Activated CD4-positive, alpha-beta T cell treated with anti-CD3 and anti-CD28 coated beads for 4 hours (primary cell): ENCODE results near the gene LRRC41.
"Not testable (repeated sequence)": the region's sequence is repeated elsewhere in the genome, so short reads cannot be mapped to it uniquely, and the experiment has no call there.

Experiments
- DNase-seq, 2 donors: peaks; one replicate each; pipeline ENCODE4 v3.0.0-alpha.2; 2020

The LRRC41 gene

DNA sequence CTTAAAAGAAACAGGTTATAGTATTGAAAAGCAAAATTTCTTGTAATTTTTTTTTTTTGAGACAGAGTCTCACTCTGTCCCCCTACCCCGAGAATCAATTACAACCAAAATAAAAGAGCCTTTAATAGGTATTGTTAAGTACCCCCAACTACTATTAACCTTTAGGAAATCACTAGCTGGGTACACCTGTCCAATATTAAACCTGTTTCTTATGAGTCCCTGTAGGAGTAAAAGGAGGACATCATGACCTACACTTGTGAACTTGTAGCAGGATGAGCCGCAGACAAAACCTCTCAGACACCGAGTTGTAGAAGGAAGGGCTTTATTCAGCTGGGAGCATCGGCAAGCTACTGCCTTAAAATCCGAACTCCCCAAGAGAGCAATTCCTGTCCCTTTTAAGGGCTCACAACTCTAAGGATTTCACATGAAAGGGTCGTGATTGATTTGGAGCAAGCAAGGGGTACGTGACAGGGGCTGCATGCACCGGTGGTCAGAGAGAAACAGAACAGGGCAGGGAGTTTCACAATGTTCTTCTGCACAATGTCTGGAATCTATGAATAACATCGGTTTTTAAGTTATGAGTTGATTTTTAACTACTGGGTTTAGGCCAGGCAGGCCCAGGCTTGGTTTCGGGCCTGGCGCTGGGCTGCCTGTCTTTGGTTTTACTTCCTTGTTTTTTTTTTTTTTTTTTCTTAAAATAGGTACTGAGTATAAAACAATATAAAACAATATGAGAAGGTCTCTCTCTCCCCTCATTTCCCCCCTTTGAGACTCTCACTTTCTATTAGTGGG, 22.1 kb upstream of the LRRC41 start:
- not testable (repeated sequence) for DNase-seq

DNA sequence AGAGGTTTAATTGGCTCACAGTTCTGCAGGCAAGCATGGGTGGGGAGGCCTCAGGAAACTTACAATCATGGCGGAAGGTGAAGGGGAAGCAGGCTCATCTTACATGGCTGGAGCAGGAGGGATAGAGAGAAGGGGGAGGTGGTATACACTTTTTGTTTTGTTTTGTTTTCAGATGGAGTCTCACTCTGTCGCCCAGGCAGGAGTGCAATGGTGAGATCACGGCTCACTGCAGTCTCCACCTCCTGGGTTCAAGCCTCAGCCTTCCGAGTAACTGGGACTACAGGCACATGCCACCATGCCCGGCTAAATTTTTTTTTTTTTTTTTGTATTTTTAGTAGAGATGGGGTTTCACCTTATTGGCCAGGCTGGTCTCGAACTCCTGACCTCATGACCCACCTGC, 18.8 kb upstream of the LRRC41 start:
- not testable (repeated sequence) for DNase-seq

DNA sequence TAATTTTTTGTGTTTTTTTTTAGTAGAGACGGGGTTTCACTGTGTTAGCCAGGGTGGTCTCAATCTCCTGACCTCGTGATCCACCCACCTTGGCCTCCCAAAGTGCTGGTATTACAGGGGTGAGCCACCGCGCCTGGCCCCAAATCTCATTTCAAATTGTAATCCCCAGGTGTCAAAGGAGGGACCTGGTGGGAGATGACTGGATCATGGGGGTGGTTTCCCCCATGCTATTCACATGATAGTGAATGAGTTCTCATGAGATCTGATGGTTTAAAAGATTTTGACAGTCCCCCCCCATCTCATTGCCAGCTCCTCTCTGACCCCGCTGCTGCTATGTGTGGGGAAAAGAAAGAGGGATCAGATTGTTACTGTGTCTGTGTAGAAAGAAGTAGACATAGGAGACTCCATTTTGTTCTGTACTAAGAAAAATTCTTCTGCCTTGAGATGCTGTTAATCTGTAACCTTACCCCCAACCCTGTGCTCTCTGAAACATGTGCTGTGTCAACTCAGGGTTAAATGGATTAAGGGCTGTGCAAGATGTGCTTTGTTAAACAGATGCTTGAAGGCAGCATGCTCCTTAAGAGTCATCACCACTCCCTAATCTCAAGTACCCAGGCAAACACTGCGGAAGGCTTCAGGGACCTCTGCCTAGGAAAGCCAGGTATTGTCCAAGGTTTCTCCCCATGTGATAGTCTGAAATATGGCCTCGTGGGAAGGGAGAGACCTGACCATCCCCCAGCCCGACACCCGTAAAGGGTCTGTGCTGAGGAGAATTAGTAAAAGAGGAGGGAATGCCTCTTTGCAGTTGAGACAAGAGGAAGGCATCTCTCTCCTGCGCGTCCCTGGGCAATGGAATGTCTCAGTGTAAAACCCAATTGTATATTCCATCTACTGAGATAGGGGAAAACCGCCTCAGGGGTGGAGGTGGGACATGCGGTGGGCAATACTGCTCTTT, 16.8 kb upstream of the LRRC41 start:
- DNase-seq, result not testable (repeated sequence)

DNA sequence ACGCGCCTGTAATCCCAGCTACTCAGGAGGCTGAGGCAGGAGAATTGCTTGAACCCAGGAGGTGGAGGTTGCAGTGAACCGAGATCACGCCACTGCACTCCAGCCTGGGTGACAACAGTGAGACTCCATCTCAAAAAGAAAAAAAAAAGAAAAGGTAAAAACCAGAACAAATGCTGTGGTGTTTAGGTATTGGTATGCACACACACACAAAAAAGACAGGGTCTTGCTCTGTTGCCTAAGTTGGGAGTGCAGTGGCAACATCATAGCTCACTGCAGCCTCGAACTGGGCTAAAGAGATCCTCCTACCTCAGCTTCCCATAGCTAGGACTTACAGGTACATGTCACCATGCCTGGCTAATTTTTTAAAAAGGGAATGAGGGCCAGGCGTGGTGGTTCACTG, 15.9 kb upstream of the LRRC41 start:
- not testable (repeated sequence) for DNase-seq

DNA sequence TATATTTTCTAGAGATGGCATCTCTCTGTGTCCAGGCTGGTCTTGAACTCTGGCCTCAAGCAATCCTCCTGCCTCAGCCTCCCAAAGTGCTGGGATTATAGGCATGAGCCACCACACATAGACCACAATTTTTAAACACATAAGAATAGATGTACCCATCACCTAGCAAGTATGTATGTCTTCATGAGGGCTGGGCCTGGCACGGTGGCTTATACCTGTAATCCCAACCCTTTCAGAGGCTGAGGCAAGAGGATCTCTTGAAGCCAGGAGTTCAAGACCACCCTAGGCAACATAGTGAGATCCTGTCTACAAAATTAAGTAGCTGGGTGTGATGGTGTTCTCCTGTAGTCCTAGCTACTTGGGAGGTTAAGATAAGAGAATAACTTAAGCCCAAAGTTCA, 13.9 kb upstream of the LRRC41 start:
- DNase-seq, result no peak

DNA sequence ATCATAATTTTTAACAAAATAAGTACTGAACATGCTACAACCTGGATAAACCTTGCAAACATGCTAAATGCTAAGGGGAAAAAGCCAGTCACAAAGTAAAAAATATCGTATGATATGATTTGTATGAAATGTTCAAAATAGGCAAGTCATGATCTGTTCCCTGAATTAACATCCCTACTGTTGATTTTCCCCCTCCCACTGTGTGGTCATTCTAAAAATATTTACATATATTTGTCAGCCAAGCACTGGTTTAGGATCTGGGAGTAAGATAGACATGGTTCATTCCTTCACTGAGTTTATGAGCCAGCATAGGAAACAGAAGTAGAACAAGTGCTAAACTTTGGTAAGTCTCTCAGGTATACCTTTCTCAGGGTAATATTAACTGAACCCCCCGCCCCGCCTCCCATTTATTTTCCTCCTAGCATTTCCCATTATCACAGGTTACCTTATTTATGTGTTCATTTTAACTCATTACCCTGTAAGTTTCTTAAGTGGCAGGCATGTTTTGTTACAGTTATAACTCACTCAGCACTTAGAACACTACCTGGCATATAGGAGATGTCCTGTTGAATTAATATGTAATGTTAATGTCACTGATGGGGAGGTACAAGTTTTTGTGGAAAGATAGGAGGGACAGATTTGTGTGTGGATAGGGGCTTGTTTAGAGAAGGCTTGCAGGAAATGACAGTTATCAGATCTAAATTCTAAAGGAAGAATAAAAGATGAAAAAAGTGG, 12.4 kb upstream of the LRRC41 start:
- no peak for DNase-seq

DNA sequence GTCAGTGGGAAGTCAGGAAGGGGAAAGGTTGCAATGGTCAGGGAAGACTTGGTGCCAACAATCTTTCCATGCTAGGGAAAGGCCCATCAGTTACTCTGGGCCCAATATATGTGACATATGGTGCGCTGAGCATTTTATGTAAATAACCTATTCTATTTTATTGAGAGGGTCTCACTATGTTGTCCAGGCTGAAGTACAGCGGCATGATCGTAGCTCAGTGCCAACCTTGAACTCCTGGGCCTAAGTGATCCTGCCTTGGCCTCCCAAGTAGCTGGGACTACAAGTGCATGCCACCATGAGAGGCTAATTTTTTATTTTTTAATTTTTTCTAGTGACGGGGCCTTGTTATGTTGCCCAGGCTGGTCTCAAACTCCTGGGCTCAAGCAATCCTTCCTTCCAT, 6.9 kb upstream of the LRRC41 start:
- no peak for DNase-seq

DNA sequence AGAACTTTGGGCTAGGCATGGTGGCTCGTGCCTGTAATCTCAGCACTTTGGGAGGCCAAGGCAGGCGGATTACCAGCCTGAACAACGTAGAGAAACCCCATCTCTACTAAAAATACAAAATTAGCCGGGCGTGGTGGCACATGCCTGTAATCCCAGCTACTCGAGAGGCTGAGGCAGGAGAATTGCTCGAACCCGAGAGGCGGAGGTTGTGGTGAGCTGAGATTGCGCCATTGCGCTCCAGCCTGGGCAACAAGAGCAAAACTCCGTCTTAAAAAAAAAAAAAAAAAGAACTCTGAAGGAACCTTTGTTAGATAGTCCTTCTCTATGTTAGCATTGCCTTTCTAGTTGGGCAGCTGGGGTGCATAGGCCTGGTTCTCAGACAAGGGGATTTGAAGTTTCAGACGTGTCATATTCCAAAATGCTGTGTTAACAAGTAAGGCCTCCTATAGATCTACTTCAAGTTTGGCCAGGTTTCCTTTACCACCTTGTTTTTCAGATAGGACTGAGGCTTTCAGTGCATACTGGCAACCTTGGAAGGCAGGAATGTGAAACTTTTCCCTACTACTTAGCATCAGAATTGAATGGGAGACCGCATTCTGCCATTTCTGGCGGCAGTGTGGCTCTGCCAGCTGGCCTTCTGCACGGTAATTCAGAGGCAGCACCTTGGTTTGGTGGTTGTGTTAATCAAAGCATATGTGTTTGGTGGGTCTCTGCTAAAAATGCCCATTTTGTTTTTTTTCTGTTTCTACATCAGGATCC, 6.2 kb upstream of the LRRC41 start:
- no peak for DNase-seq

DNA sequence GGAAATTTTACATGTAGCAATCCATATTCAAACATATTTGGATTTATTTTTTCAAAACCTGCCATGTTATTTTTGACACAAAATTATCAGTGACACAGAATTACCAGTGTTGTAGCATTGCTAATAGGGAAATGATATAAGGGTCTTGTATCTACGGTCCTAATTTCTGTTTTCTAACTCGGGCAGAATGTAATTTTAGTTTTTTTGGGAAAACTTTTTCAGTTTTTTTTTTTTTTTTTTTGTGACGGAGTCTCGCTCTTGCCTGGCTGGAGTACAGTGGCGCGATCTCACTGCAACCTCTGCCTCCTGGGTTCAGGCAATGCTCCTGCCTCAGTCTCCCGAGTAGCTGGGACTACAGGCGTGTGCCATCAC, 2.7 kb upstream of the LRRC41 start:
- no peak for DNase-seq

DNA sequence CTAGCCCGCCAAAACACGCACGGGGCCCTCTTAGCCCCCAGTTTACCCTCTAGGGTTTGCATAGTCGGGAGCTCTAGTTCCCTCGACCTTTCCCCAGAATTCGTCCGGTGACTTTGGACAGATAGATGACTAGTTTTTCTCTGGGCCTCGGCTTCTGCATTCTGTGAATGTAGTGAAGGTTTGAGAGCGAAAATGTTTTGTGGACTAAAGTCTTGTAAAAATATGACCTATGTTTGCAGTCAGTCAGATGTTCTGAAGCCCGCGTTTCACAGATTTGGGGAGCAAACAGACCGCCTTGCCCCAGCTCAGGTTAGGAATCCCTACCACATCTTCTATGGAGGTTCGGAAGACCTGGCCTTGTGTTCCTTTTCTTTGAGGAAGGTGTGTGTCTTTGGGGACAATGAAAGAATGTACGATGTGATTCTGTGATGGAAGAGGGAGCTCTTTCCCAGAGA, 483 bp upstream of the LRRC41 start:
- DNase-seq, result no peak

DNA sequence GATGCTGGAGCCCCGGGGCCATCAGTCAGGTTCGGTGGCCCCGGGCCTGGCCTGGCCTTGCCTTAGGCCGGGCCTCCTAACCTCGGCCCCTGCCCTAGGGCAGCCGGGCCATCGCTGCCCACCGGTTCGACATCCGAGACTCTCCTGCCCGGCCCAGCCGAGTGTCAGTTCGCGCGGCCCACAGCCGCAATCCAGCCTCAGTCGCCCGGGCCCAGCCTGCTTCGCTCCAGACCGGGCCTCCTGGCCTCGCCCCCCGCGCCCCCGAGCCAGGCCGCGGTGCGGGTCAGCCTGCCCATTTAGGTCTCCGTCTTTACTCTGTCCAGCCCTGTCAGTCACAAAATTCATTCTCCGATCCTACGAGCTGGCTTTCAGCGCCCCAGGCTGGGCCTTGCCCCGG, 777 bp downstream of the LRRC41 start:
- DNase-seq, result peak in 1 of 2 donors; percentile 29

DNA sequence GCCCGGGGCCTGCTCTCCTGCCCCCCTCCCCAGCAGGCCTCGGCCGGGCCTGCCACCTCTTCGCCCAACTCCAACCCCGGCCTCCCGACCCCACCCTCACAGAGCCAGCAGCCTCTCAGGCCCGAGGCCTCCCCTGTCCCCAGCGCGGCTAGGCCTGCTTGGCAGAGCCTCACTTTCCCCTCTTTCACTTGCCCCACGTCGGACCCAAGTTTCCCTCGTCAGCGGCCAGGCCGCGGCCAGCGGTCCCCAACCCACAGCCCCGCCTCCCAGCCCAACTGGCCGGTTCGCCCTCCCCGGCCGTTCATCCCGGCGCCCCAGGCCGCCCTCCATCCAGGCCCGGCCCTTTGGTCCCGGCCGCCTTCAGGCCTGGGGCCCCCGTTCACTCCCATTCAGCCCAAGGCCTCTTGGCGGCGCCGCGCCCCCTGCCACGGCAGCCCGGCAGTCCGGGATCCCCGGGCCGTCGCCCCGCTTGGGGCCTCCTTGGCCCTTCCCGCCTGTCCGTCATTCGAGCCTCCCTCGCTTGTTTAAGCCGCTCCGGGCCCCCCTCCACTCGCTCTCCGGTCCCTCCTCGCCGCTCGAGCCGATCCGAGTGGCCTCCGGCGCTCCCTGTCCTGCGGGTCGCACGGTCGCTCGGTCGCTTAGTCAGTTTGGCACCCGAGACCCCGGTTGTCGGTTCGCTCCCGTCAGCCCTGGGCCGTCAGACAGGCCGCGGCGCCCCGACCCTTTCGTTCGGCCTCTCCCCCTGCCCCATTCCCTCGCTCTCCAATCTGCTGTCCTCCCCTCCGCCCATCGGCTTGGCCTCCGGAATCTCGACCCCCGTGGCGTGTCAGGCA, 1.4 kb downstream of the LRRC41 start:
- peak; percentile 40 to 51 for DNase-seq

DNA sequence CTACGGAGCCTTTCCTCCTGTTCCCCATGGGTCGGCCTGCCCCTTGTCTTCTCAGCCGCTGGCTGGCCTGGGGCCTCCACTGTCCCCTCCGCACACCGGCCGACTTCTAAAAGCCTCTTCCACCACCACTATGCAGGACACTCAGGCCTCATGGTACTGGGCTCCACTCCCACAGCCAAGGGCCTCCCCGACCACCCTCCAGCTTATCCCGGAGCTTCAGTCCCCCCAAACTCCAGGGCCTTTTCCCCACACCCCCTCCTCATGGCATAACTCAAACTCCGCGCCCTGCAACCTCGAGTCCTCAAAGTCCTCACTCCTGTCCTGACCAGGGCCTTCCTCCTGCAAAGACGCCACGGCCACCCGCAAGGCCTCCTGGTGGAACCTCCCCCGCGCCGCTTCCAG, 2.0 kb downstream of the LRRC41 start:
- no peak for DNase-seq

DNA sequence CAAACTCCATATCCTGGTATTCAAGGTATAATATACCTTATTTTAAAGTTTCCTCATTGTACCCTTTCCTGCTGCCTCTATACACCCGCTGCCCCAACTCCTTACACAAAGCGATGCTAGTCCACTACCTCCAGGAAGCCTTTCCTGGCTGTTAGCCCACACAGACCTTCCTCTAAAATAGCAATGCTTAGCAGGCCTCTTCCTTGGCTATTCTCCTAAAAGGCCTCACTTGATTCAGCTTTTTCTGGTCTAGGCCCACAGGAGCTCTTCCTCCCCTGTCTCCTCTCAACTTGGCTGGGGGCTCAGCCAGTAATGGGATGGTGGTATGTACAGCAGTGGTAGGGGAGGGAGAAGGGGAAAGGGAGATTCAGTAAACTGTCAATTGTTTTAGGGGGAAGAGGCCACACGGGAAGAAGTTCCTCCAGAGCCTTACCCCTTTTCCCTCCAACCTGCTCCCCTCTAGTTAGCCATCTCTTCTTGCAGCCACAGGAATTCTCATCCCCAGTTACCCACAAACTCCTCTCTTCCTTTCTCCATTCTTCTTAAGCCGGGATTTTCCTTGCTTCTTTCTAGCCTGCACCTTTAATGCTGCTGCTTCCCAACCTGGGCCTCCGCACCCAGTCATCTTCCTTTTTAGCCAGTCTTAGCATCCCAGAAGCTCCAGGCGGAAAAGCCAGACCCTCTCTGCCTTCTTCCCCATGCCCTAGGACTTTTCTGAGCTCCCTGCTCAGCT, 2.6 kb downstream of the LRRC41 start:
- DNase-seq, result no peak

DNA sequence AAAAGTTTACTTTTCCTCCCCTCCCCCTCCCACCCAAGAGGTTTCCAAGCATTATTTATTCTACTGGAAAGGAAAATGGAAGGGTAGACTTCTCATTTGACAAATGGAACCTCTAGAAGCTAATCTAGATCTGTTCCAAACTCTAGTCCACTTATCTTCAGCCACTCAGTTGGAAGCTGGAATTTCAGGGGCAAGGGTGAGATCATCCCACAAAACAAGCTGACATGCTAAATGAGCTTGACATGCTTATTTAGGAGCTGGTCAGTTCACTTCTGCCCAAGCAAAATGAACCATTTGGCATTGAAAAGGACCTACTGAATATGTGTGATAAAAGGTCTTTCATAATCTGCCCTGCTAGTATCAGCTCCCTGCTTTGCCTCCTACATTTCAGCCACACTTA, 5.0 kb downstream of the LRRC41 start:
- no peak for DNase-seq

DNA sequence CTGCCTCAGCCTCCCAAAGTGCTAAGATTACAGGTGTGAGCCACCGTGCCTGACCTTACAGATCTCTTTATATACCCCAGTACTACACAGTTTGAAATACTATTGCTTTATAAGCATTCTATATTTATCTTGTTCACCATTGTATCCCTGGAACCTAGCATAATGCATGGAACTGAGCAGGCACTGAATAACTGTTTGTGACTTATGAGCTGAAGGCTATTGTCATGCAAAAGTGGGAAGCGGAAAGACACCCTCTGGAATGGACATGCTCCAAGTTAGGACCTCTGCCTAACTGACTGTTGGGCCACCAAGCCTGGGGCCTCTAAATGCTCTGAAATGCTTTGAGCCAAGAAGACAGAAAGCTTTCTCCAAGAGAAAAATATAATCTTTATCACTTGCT, 8.1 kb downstream of the LRRC41 start:
- no peak for DNase-seq

DNA sequence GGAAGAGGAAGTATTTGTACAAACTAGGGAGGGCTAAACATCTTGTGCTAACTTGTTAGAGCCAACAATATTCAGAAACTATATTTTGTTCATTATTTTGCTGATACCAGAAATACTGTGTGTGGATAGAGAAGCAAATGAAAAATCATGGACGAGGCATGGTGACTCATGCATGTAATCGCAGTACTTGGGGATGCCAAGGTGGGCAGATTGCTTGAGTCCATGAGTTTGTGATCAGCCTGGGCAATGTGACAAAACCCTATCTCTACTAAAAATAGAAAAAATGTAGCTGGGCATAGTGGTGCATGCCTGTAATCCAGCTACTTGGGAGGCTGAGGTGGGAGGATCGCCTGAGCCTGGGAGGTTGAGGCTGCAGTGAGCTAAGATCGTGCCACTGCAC, 13.4 kb downstream of the LRRC41 start:
- no peak for DNase-seq

DNA sequence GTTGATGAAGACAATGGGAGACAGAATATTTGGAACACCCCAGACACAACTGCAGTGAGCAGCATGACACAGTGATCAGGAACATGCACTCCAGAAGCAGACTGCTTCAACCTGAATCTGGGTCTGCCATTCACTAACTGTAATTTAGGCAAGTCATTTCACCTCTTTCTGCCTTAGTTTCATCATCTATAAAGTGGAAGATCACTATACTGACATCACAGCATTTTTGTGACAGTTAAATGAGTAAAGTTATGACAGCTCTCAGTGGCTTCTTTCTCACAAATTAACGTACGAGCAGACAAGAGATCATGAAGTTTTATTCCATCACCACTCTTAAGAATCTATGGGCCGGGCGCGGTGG, 14.3 kb downstream of the LRRC41 start:
- DNase-seq, result no peak

DNA sequence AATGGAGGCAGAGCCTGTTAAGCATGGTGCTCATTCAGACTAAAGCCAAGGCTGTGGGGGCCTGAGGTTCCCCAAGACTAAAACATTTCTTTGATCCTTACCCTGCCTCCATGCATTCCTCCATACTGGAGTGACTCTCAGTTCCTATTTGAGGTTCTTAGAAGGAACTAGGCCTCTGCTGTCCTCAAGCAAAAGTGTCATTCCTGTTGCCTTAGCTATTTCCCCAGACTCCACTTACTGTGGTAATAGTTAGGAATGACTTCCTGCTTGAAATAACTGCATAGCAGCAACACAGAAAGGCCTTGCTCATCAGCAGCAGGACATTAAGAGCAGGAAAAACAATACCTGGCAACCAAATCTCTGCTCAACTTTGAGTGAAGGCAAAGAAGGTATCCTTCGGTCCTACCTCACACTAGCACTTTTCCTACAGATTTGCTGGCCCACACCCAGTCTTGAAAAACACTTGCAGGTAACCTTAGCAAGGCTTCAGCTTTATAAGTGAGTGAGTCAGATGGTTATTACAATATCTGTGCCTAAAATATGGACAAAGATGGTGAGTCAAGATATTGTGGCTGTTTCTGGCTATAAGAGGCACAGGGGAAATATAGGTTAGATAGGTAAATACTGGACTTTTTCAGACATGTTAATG, 14.8 kb downstream of the LRRC41 start:
- DNase-seq, result no peak

DNA sequence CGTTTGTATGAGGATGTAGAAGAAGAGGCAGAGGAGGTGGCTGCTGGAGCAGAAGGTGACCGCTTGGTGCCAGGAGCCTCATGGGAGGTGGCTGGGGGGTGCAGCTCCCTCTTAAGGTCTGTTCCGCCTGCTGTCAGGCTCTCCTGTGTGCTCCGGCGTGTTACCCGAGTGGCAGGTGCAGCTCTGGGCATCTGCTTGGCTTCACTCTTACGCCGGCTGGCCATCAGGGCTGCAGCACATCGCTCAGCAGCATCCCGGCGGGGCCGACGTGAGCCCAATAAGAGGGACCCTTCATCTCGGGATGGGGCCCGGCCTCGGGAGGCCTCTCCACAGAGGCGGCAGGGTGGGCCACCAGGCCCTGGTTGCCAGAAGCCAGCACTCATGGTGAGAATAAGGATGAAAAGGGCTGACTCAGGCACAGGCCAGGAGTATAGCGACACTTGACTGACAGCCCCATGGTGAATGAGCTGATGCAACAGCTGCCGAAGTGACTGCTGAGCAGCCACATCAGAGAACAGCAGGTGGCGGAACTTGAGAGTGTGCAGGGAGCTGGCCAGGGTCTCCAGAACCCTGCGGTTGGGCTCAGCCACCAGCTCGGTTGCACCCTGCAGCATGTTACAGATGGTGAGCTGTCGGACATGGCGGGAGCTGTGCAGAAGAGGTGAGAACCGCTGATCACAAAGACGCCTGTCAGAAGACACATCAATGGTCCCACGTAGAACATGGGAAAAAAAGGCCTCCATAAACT, 17.5 kb downstream of the LRRC41 start:
- peak in 1 of 2 donors; percentile 8 for DNase-seq
